H1 (cell line): ENCODE results near the gene RUFY1.

Source experiments
- CHD1 ChIP-seq: IDR thresholded peaks from 2 replicates; pipeline ENCODE4 v1.6.1; 2012; ENCODE audit warnings: low read depth, low read length, improper control_type of control experiment
- EZH2 ChIP-seq: fragments of 200-600 bp; sonication (generic); IDR thresholded peaks from 2 replicates; pipeline ENCODE4 v1.7.1; 2012; ENCODE audit warnings: low read depth, mild to moderate bottlenecking, moderate library complexity, low read length, inconsistent platforms; ENCODE audit not compliant: severe bottlenecking
- GABPA ChIP-seq: IDR thresholded peaks from 2 replicates; pipeline ENCODE4 v1.6.1; 2011; ENCODE audit warnings: mild to moderate bottlenecking, low read length, moderate library complexity, borderline replicate concordance; ENCODE audit not compliant: insufficient read depth
- HDAC2 ChIP-seq, 2 experiments: fragments of 300-600 bp in 1 of 2; sonication (generic) in 1 of 2; IDR thresholded peaks; 2 replicates each; pipeline ENCODE4 v1.6.1; 2011 to 2012; ENCODE audit warnings: low read depth in 2 of 2, low read length in 2 of 2, mild to moderate bottlenecking in 2 of 2, moderate library complexity in 2 of 2, borderline replicate concordance in 1 of 2, inconsistent platforms in 1 of 2
- HDAC6 ChIP-seq: IDR thresholded peaks from one replicate; pipeline ENCODE4 v1.7.1; 2012; ENCODE audit warnings: low read depth, mild to moderate bottlenecking, inconsistent platforms, low read length, moderate library complexity
- JUND ChIP-seq: IDR thresholded peaks from 2 replicates; pipeline ENCODE4 v1.6.1; 2011; ENCODE audit warnings: mild to moderate bottlenecking, improper control_type of control experiment, low read length
- POLR2A ChIP-seq, 2 experiments: IDR thresholded peaks; 1 replicate in 1 of 2; 2 replicates in 1 of 2; pipeline ENCODE4 v1.6.1; 2011; ENCODE audit warnings: low read depth in 2 of 2, low read length in 2 of 2, mild to moderate bottlenecking in 2 of 2; ENCODE audit errors: control extremely low read depth in 1 of 2
- POLR2AphosphoS5 ChIP-seq: IDR thresholded peaks from 2 replicates; pipeline ENCODE4 v1.6.1; 2011; ENCODE audit warnings: low read depth, low read length
- SIX5 ChIP-seq: IDR thresholded peaks from 2 replicates; pipeline ENCODE4 v1.6.1; 2011; ENCODE audit warnings: mild to moderate bottlenecking, low read depth, low read length
- SP1 ChIP-seq: IDR thresholded peaks from 2 replicates; pipeline ENCODE4 v1.6.1; 2011; ENCODE audit warnings: low read depth, low read length
- TAF1 ChIP-seq: IDR thresholded peaks from 2 replicates; pipeline ENCODE4 v1.6.1; 2011; ENCODE audit warnings: mild to moderate bottlenecking, low read depth, low read length
- ZNF274 ChIP-seq: IDR thresholded peaks from 2 replicates; pipeline ENCODE4 v1.7.0; 2012; ENCODE audit warnings: low read length, borderline replicate concordance; ENCODE audit errors: extremely low read depth
- TF ChIP-seq, protein P1 (sequence below), 3 experiments: IDR thresholded peaks; 1 replicate in 2 of 3; 2 replicates in 1 of 3; pipeline versions ENCODE4 v1.5.1 to v1.6.1; 2011; ENCODE audit warnings: low read length in 3 of 3, mild to moderate bottlenecking in 3 of 3, inconsistent platforms in 2 of 3, low read depth in 1 of 3, moderate library complexity in 1 of 3; ENCODE audit not compliant: insufficient read depth in 1 of 3; ENCODE audit errors: control extremely low read depth in 1 of 3
- TF ChIP-seq, protein P2 (sequence below): IDR thresholded peaks from 2 replicates; pipeline ENCODE4 v1.6.1; 2012; ENCODE audit warnings: inconsistent platforms

DNA sequence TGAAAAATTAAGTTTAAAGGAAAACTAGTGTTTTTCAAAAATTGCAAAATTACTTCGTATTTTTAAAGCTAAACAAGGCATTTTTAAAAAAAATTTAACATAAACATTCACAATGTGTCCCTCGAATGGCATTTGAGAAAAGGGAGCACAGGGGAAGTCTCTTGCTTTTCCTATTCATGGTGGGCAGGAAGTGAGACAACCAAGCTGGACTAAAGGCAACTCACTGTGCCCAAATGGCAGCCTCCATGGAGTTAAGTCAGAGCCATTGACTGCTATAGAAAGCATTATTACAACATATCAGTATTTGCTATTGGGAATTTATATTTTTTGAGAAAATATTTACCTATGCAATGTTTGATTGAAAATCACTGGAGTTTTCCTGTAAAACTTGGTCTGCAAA is 64.8 kb downstream of the RUFY1 start:
- TF ChIP-seq POLR2AphosphoS5: peak; percentile 34; the same call in 1 of the 2 replicates
- no peak for TF ChIP-seq POLR2A (IDR thresholded peaks at IDR 0.05; ENCODE audit: control extremely low read depth in 1 of 2, low read depth in 2 of 2, low read length in 2 of 2)
- TF ChIP-seq, protein P1, sequence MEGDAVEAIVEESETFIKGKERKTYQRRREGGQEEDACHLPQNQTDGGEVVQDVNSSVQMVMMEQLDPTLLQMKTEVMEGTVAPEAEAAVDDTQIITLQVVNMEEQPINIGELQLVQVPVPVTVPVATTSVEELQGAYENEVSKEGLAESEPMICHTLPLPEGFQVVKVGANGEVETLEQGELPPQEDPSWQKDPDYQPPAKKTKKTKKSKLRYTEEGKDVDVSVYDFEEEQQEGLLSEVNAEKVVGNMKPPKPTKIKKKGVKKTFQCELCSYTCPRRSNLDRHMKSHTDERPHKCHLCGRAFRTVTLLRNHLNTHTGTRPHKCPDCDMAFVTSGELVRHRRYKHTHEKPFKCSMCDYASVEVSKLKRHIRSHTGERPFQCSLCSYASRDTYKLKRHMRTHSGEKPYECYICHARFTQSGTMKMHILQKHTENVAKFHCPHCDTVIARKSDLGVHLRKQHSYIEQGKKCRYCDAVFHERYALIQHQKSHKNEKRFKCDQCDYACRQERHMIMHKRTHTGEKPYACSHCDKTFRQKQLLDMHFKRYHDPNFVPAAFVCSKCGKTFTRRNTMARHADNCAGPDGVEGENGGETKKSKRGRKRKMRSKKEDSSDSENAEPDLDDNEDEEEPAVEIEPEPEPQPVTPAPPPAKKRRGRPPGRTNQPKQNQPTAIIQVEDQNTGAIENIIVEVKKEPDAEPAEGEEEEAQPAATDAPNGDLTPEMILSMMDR (IDR thresholded peaks at IDR 0.05; ENCODE audit: control extremely low read depth in 1 of 3, insufficient read depth in 1 of 3, low read depth in 1 of 3, low read length in 3 of 3): no peak
- TF ChIP-seq SIX5: no peak
- TF ChIP-seq SP1: no peak
- no peak for TF ChIP-seq HDAC2 (IDR thresholded peaks at IDR 0.05; ENCODE audit: borderline replicate concordance in 1 of 2, low read depth in 2 of 2, low read length in 2 of 2)
- TF ChIP-seq TAF1: no peak
- no peak for TF ChIP-seq JUND
- no peak for TF ChIP-seq CHD1
- no peak for TF ChIP-seq EZH2
- no peak for TF ChIP-seq GABPA
- TF ChIP-seq, protein P2, sequence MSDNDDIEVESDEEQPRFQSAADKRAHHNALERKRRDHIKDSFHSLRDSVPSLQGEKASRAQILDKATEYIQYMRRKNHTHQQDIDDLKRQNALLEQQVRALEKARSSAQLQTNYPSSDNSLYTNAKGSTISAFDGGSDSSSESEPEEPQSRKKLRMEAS: no peak
- TF ChIP-seq ZNF274: no peak
- no peak for TF ChIP-seq HDAC6
